K562 (cell line): Measurements from ENCODE around the gene DNAJC25. TPM values are rescaled to one million over a fixed set of nuclear protein-coding genes. Genes with fewer than 3 reads are reported as not detected.

Source experiments
- BRF2 ChIP-seq: IDR thresholded peaks from 3 replicates; pipeline ENCODE4 v1.6.1; 2011; ENCODE audit warnings: borderline replicate concordance, mild to moderate bottlenecking; ENCODE audit not compliant: insufficient read length, insufficient read depth
- E4F1 ChIP-seq: fragments of 250-450 bp; sonication (Bioruptor Pico); IDR thresholded peaks from 2 replicates; pipeline ENCODE4 v1.5.0; 2021; ENCODE audit warnings: mild to moderate bottlenecking, borderline replicate concordance
- ELF4 ChIP-seq: fragments of 450-650 bp; formaldehyde crosslinking; IDR thresholded peaks from 2 replicates; pipeline ENCODE4 v1.4.0; 2022; ENCODE audit warnings: missing genetic modification characterization
- FOSL1 ChIP-seq: fragments of 200-800 bp; sonication (Bioruptor generic); conservative IDR thresholded peaks from 2 replicates; pipeline ENCODE4 v1.6.1; 2016; ENCODE audit warnings: missing genetic modification characterization, missing compliant biosample characterization
- KAT7 ChIP-seq: sonication (generic); formaldehyde crosslinking; IDR thresholded peaks from 2 replicates; pipeline ENCODE4 v1.8.0; 2022; ENCODE audit warnings: missing genetic modification reagents, mild to moderate bottlenecking, borderline replicate concordance
- MAFK ChIP-seq: IDR thresholded peaks from 2 replicates; pipeline ENCODE4 v1.6.1; 2011; ENCODE audit warnings: low read length, improper control_type of control experiment
- NCOA1 ChIP-seq: fragments of 450-650 bp; IDR thresholded peaks from 2 replicates; pipeline ENCODE4 v1.6.1; 2016; ENCODE audit warnings: low read depth
- PHF21A ChIP-seq: fragments of 450-650 bp; IDR thresholded peaks from 2 replicates; pipeline ENCODE4 v1.6.1; 2017; ENCODE audit warnings: low read depth, borderline replicate concordance
- POLR2B ChIP-seq: fragments of 450-650 bp; IDR thresholded peaks from 2 replicates; pipeline ENCODE4 v1.6.1; 2018; ENCODE audit warnings: low read depth; ENCODE audit not compliant: partially characterized antibody
- PRMT5 ChIP-seq: sonication (generic); formaldehyde crosslinking; IDR thresholded peaks from 2 replicates; pipeline ENCODE4 v1.5.0; 2020; ENCODE audit warnings: missing genetic modification reagents
- SAFB ChIP-seq: fragments of 200-400 bp; formaldehyde crosslinking; IDR thresholded peaks from 2 replicates; pipeline ENCODE4 v1.6.1; 2017; ENCODE audit warnings: low read depth, low read length, borderline replicate concordance
- SIRT6 ChIP-seq: IDR thresholded peaks from one replicate; pipeline ENCODE4 v1.6.1; 2012; ENCODE audit warnings: low read depth, mild to moderate bottlenecking, control low read depth, inconsistent platforms, low read length, moderate library complexity
- SMARCA4 ChIP-seq: fragments of 450-650 bp; IDR thresholded peaks from 2 replicates; pipeline ENCODE4 v1.6.1; 2016
- THRAP3 ChIP-seq: fragments of 450-650 bp; IDR thresholded peaks from 2 replicates; pipeline ENCODE4 v1.6.1; 2016; ENCODE audit warnings: mild to moderate bottlenecking, inconsistent platforms, borderline replicate concordance
- ZNF696 ChIP-seq: fragments of 250-450 bp; sonication (Bioruptor Pico); conservative IDR thresholded peaks from 2 replicates; pipeline ENCODE4 v1.4.0; 2020; ENCODE audit warnings: mild to moderate bottlenecking, moderate library complexity
- polyA plus RNA-seq, 8 experiments: library from polyadenylated mRNA; depleted of rRNA in 4 of 8; stranded (reverse) in 5 of 8; unstranded in 3 of 8; fragments of >200 nt; fragmentation: Nextera tagmentation in 2 of 8; fragmentation: Illumina TruSeq in 1 of 8; extraction: Ambion mirVana in 2 of 8; extraction: Trizol in 1 of 8; gene quantifications; 2 replicates each; pipeline versions ENCODE4 v1.2.1 to v1.2.3, GENCODE V29; 2011 to 2014; ENCODE audit warnings: inconsistent platforms in 1 of 8, missing spikeins in 1 of 8
- total RNA-seq, 7 experiments: library from RNA; depleted of rRNA in 6 of 7; stranded (reverse); fragments of >200 nt in 6 of 7; fragmentation: Illumina TruSeq in 2 of 7; extraction: Trizol in 2 of 7; gene quantifications; 2 replicates each; pipeline versions ENCODE4 v1.2.1 to v1.2.3, GENCODE V29; 2011 to 2021; ENCODE audit warnings: low replicate concordance in 1 of 7
- TF ChIP-seq, protein P1 (sequence below): fragments of 250-450 bp; sonication (Bioruptor Pico); IDR thresholded peaks from 2 replicates; pipeline ENCODE4 v1.5.1; 2021; ENCODE audit warnings: mild to moderate bottlenecking
- TF ChIP-seq, protein P2 (sequence below): sonication (generic); formaldehyde crosslinking; IDR thresholded peaks from 2 replicates; pipeline ENCODE4 v1.8.0; 2022; ENCODE audit warnings: mild to moderate bottlenecking, missing genetic modification reagents
- TF ChIP-seq, protein P3 (sequence below): sonication (generic); formaldehyde crosslinking; IDR thresholded peaks from 2 replicates; pipeline ENCODE4 v1.8.0; 2022; ENCODE audit warnings: missing genetic modification reagents, mild to moderate bottlenecking, borderline replicate concordance
- TF ChIP-seq, protein P4 (sequence below): fragments of 450-650 bp; IDR thresholded peaks from 2 replicates; pipeline ENCODE4 v1.6.1; 2016

The DNAJC25 gene
- total and polyA plus RNA-seq, 9 of the 15 experiments (the other 6 are each of a cell fraction or from before 2014, with no cell fraction given): 3.7 to 11.2 (median 7.1) TPM

GRCh38 chr9:111601237-111602018, 29.7 kb upstream of the DNAJC25 start (continued):
- TF ChIP-seq E4F1 (CRISPR knock-in tag) (no peak), PHF21A (peak; percentile 88; the same call in 1 of the 2 replicates), BRF2 (no peak), SIRT6 (no peak), POLR2B (no peak), PRMT5 (CRISPR knock-in tag) (no peak), NCOA1 (no peak), KAT7 (CRISPR knock-in tag) (no peak), THRAP3 (no peak), SMARCA4 (peak; percentile 67; the same call in 1 of the 2 replicates), MAFK (peak; percentile 79), ZNF696 (CRISPR knock-in tag) (no peak), ELF4 (CRISPR knock-in tag) (no peak), FOSL1 (peak; percentile 97), SAFB (no peak)
- TF ChIP-seq, protein P1, sequence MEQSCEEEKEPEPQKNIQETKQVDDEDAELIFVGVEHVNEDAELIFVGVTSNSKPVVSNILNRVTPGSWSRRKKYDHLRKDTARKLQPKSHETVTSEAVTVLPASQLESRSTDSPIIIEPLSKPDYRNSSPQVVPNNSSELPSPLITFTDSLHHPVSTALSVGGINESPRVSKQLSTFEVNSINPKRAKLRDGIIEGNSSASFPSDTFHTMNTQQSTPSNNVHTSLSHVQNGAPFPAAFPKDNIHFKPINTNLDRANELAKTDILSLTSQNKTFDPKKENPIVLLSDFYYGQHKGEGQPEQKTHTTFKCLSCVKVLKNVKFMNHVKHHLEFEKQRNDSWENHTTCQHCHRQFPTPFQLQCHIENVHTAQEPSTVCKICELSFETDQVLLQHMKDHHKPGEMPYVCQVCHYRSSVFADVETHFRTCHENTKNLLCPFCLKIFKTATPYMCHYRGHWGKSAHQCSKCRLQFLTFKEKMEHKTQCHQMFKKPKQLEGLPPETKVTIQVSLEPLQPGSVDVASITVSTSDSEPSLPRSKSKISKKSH (CRISPR knock-in tag): no peak
- TF ChIP-seq, protein P2, sequence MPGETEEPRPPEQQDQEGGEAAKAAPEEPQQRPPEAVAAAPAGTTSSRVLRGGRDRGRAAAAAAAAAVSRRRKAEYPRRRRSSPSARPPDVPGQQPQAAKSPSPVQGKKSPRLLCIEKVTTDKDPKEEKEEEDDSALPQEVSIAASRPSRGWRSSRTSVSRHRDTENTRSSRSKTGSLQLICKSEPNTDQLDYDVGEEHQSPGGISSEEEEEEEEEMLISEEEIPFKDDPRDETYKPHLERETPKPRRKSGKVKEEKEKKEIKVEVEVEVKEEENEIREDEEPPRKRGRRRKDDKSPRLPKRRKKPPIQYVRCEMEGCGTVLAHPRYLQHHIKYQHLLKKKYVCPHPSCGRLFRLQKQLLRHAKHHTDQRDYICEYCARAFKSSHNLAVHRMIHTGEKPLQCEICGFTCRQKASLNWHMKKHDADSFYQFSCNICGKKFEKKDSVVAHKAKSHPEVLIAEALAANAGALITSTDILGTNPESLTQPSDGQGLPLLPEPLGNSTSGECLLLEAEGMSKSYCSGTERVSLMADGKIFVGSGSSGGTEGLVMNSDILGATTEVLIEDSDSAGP (CRISPR knock-in tag): no peak
- TF ChIP-seq, protein P3, sequence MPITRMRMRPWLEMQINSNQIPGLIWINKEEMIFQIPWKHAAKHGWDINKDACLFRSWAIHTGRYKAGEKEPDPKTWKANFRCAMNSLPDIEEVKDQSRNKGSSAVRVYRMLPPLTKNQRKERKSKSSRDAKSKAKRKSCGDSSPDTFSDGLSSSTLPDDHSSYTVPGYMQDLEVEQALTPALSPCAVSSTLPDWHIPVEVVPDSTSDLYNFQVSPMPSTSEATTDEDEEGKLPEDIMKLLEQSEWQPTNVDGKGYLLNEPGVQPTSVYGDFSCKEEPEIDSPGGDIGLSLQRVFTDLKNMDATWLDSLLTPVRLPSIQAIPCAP (CRISPR knock-in tag): no peak
- TF ChIP-seq, protein P4, sequence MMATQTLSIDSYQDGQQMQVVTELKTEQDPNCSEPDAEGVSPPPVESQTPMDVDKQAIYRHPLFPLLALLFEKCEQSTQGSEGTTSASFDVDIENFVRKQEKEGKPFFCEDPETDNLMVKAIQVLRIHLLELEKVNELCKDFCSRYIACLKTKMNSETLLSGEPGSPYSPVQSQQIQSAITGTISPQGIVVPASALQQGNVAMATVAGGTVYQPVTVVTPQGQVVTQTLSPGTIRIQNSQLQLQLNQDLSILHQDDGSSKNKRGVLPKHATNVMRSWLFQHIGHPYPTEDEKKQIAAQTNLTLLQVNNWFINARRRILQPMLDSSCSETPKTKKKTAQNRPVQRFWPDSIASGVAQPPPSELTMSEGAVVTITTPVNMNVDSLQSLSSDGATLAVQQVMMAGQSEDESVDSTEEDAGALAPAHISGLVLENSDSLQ: peak; percentile 27; the same call in 1 of the 2 replicates
